ENCODE data around the gene DYTN. TPM values are rescaled to one million over a fixed set of nuclear protein-coding genes. Genes with fewer than 3 reads are reported as not detected.

The DYTN gene
- polyA plus RNA-seq, 3 donors = not detected

GRCh38 chr2:206696910-206697309 is 21.3 kb downstream of the DYTN start:
- Histone ChIP-seq H4K20me1 (ENCODE audit: insufficient read depth, low read length) (no peaks in the 10 kb centered on the region), H3K27me3 (ENCODE audit: control insufficient read depth in 2 of 2, insufficient read depth in 2 of 2, low read length in 2 of 2) (no peaks in the 10 kb centered on the region), H3K79me2 (ENCODE audit: insufficient read depth, low read length) (no peaks in the 10 kb centered on the region), H3K4me2 (replicated peaks; ENCODE audit: extremely low read depth, low read length, poor library complexity, severe bottlenecking) (no peak overlapping the region), H3K36me3 (replicated peaks in 1 of 2; ENCODE audit: control insufficient read depth in 1 of 2, insufficient read depth in 2 of 2, low read length in 2 of 2) (no peaks in the 10 kb centered on the region), H3K4me1 (ENCODE audit: control insufficient read depth in 1 of 2, insufficient read depth in 2 of 2, low read length in 2 of 2) (peaks cover 6 to 7% of the 10 kb centered on the region in 2 donors), H3K27ac (ENCODE audit: low read depth in 1 of 2, low read length in 2 of 2) (no peak overlapping the region), H2AFZ (ENCODE audit: insufficient read depth, low read depth, low read length, poor library complexity, severe bottlenecking) (no peak overlapping the region), H3K4me3 (replicated peaks in 1 of 3; ENCODE audit: low read depth in 2 of 3, low read length in 3 of 3) (no peak overlapping the region), H3K9me3 (replicated peaks in 1 of 2; ENCODE audit: control insufficient read depth in 1 of 2, insufficient read depth in 1 of 2, low read length in 2 of 2) (no peaks in the 10 kb centered on the region), H3K9ac (ENCODE audit: insufficient read depth, low read length, poor library complexity, severe bottlenecking) (no peak overlapping the region)
- Mint-ChIP-seq H3K4me1 (peaks cover 12% of the 10 kb centered on the region), H3K27ac (no peak overlapping the region), H3K4me3 (no peak overlapping the region), H3K27me3 (ENCODE audit: low read depth in 3 of 3) (peaks cover 0 to 1% (median 0%) of the 10 kb centered on the region in 3 donors), H3K36me3 (no peaks in the 10 kb centered on the region), H3K9me3 (no peaks in the 10 kb centered on the region)
- TF ChIP-seq, protein P1, sequence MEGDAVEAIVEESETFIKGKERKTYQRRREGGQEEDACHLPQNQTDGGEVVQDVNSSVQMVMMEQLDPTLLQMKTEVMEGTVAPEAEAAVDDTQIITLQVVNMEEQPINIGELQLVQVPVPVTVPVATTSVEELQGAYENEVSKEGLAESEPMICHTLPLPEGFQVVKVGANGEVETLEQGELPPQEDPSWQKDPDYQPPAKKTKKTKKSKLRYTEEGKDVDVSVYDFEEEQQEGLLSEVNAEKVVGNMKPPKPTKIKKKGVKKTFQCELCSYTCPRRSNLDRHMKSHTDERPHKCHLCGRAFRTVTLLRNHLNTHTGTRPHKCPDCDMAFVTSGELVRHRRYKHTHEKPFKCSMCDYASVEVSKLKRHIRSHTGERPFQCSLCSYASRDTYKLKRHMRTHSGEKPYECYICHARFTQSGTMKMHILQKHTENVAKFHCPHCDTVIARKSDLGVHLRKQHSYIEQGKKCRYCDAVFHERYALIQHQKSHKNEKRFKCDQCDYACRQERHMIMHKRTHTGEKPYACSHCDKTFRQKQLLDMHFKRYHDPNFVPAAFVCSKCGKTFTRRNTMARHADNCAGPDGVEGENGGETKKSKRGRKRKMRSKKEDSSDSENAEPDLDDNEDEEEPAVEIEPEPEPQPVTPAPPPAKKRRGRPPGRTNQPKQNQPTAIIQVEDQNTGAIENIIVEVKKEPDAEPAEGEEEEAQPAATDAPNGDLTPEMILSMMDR (IDR thresholded peaks at IDR 0.05) = no peak
- no peak for DNase-seq
- intact Hi-C loops (cut with micrococcal nuclease) = loop anchor here in 1 of 2 donors (10.0 kb wide), 1 partner anchor 778 kb away; no protein-coding TSS in a partner anchor

- Histone ChIP-seq H3K4me1 (ENCODE audit: control insufficient read depth in 1 of 2, insufficient read depth in 2 of 2, low read length in 2 of 2) (no peaks in the 10 kb centered on the region), H3K4me3 (replicated peaks in 1 of 3; ENCODE audit: low read depth in 2 of 3, low read length in 3 of 3) (no peak overlapping the region), H3K36me3 (replicated peaks in 1 of 2; ENCODE audit: control insufficient read depth in 1 of 2, insufficient read depth in 2 of 2, low read length in 2 of 2) (no peaks in the 10 kb centered on the region), H3K27ac (ENCODE audit: low read depth in 1 of 2, low read length in 2 of 2) (no peak overlapping the region), H3K9ac (ENCODE audit: insufficient read depth, low read length, poor library complexity, severe bottlenecking) (no peak overlapping the region), H2AFZ (ENCODE audit: insufficient read depth, low read depth, low read length, poor library complexity, severe bottlenecking) (no peak overlapping the region), H3K4me2 (replicated peaks; ENCODE audit: extremely low read depth, low read length, poor library complexity, severe bottlenecking) (no peak overlapping the region), H3K9me3 (replicated peaks in 1 of 2; ENCODE audit: control insufficient read depth in 1 of 2, insufficient read depth in 1 of 2, low read length in 2 of 2) (no peaks in the 10 kb centered on the region), H3K27me3 (ENCODE audit: control insufficient read depth in 2 of 2, insufficient read depth in 2 of 2, low read length in 2 of 2) (no peaks in the 10 kb centered on the region), H4K20me1 (ENCODE audit: insufficient read depth, low read length) (no peaks in the 10 kb centered on the region), H3K79me2 (ENCODE audit: insufficient read depth, low read length) (no peaks in the 10 kb centered on the region)
- intact Hi-C loops (cut with micrococcal nuclease) = loop anchor here (2.0 to 10.0 kb wide), 4 partner anchors 89 to 781 kb away; no protein-coding TSS in a partner anchor
- Mint-ChIP-seq H3K27ac (no peak overlapping the region), H3K9me3 (no peaks in the 10 kb centered on the region), H3K36me3 (no peaks in the 10 kb centered on the region), H3K27me3 (ENCODE audit: low read depth in 3 of 3) (no peaks in the 10 kb centered on the region), H3K4me1 (peaks cover 1% of the 10 kb centered on the region), H3K4me3 (no peak overlapping the region)
- TF ChIP-seq, protein P1 (IDR thresholded peaks at IDR 0.05) = peak; percentile 74
- 100% methylated on average over 1 of the region's 5 CpGs for WGBS (ENCODE audit: insufficient coverage)
- DNase-seq = peak; percentile 16 to 53 (median 49)
Observed at GRCh38 chr2:206693399-206694137, 24.6 kb downstream of the DYTN start.
